ENCODE measurements around the gene WNK2. TPM values are rescaled to one million over a fixed set of nuclear protein-coding genes. Genes with fewer than 3 reads are reported as not detected.

Gene WNK2
- total RNA-seq, 1 donor from 2014 or later: 3.7 TPM

GRCh38 chr9:93212409-93212808, 28.5 kb downstream of the WNK2 start:
- ATAC-seq: no peak
- no peak for DNase-seq (ENCODE audit: low spot score)

GRCh38 chr9:93216073-93216365, 32.1 kb downstream of the WNK2 start:
- no peak for ATAC-seq
- no peak for DNase-seq (ENCODE audit: low spot score)

- ATAC-seq: no peak
- DNase-seq (ENCODE audit: low spot score): no peak
Observed at GRCh38 chr9:93217706-93218105, 33.8 kb downstream of the WNK2 start.

- no peak for ATAC-seq
- DNase-seq (ENCODE audit: low spot score): no peak
Observed at GRCh38 chr9:93218161-93218560, 34.2 kb downstream of the WNK2 start.

- no peak for ATAC-seq
- no peak for DNase-seq (ENCODE audit: low spot score)
Observed at GRCh38 chr9:93218671-93219420, 34.9 kb downstream of the WNK2 start.

GRCh38 chr9:93219692-93220091, 35.8 kb downstream of the WNK2 start:
- no peak for ATAC-seq

GRCh38 chr9:93220627-93221026, 36.7 kb downstream of the WNK2 start:
- no peak for ATAC-seq

More at GRCh38 chr9:93219692-93220091, 35.8 kb downstream of the WNK2 start:
- DNase-seq (ENCODE audit: low spot score): no peak

GRCh38 chr9:93221044-93221443, 37.1 kb downstream of the WNK2 start:
- DNase-seq (ENCODE audit: low spot score): no peak

More at GRCh38 chr9:93220627-93221026, 36.7 kb downstream of the WNK2 start:
- no peak for DNase-seq (ENCODE audit: low spot score)

GRCh38 chr9:93222890-93223259, 38.9 kb downstream of the WNK2 start:
- no peak for DNase-seq (ENCODE audit: low spot score)
- no peak for ATAC-seq

More at GRCh38 chr9:93221044-93221443, 37.1 kb downstream of the WNK2 start:
- no peak for ATAC-seq

- DNase-seq (ENCODE audit: low spot score): no peak
Observed at GRCh38 chr9:93223260-93224180, 39.6 kb downstream of the WNK2 start.

GRCh38 chr9:93224591-93224990, 40.7 kb downstream of the WNK2 start:
- ATAC-seq: no peak
- DNase-seq (ENCODE audit: low spot score): no peak

More at GRCh38 chr9:93223260-93224180, 39.6 kb downstream of the WNK2 start:
- ATAC-seq: peak; percentile 28

- DNase-seq (ENCODE audit: low spot score) (no peak), ATAC-seq (no peak)
Observed at GRCh38 chr9:93225417-93225816, 41.5 kb downstream of the WNK2 start.

- ATAC-seq (no peak), DNase-seq (ENCODE audit: low spot score) (no peak)
Observed at GRCh38 chr9:93225892-93226291, 42.0 kb downstream of the WNK2 start.

- no peak for DNase-seq (ENCODE audit: low spot score)
- ATAC-seq: no peak
Observed at GRCh38 chr9:93226819-93227218, 42.9 kb downstream of the WNK2 start.

GRCh38 chr9:93228030-93228429, 44.1 kb downstream of the WNK2 start:
- DNase-seq (ENCODE audit: low spot score) (no peak), ATAC-seq (no peak)

- no peak for DNase-seq (ENCODE audit: low spot score)
- no peak for ATAC-seq
Observed at GRCh38 chr9:93228453-93228852, 44.5 kb downstream of the WNK2 start.

- DNase-seq (ENCODE audit: low spot score) (no peak), ATAC-seq (no peak)
Observed at GRCh38 chr9:93229636-93230035, 45.7 kb downstream of the WNK2 start.

- ATAC-seq (no peak), DNase-seq (ENCODE audit: low spot score) (no peak)
Observed at GRCh38 chr9:93230185-93230584, 46.2 kb downstream of the WNK2 start.

- DNase-seq (ENCODE audit: low spot score): no peak
- ATAC-seq: peak; percentile 23
Observed at GRCh38 chr9:93230601-93231000, 46.7 kb downstream of the WNK2 start.

- no peak for DNase-seq (ENCODE audit: low spot score)
- peak; percentile 35 for ATAC-seq
Observed at GRCh38 chr9:93231121-93231694, 47.3 kb downstream of the WNK2 start.

- DNase-seq (ENCODE audit: low spot score) (no peak), ATAC-seq (no peak)
Observed at GRCh38 chr9:93231716-93232115, 47.8 kb downstream of the WNK2 start.
